GM18868 (cell line): Measurements from ENCODE around the gene PSMB3.
"Not testable (repeated sequence)": the region's sequence is repeated elsewhere in the genome, so short reads cannot be mapped to it uniquely, and the experiment has no call there.

ENCODE experiments used
- ATAC-seq: cut with Tn5 transposase; IDR thresholded peaks from one replicate; pipeline ENCODE4 v1.9.1; 2021; ENCODE audit warnings: mild to moderate bottlenecking, moderate library complexity; ENCODE audit not compliant: unreplicated experiment

The PSMB3 gene

GRCh38 chr17:38715216-38715943, 37.2 kb upstream of the PSMB3 start:
- ATAC-seq, result no peak

DNA sequence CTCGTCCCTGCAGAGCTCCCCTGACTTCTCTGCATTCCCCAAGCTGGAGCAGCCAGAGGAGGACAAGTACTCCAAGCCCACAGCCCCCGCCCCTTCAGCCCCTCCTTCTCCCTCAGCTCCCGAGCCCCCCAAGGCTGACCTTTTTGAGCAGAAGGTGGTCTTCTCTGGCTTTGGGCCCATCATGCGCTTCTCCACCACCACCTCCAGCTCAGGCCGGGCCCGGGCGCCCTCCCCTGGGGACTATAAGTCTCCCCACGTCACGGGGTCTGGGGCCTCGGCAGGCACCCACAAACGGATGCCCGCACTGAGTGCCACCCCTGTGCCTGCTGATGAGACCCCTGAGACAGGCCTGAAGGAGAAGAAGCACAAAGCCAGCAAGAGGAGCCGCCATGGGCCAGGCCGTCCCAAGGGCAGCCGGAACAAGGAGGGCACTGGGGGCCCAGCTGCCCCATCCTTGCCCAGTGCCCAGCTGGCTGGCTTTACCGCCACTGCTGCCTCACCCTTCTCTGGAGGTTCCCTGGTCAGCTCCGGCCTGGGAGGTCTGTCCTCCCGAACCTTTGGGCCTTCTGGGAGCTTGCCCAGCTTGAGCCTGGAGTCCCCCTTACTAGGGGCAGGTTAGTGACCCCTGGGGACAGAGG, 36.1 kb upstream of the PSMB3 start:
- ATAC-seq, result no peak

GRCh38 chr17:38717139-38717745, 35.3 kb upstream of the PSMB3 start:
- no peak for ATAC-seq

GRCh38 chr17:38719289-38719942, 33.1 kb upstream of the PSMB3 start:
- no peak for ATAC-seq

GRCh38 chr17:38719943-38720641, 32.4 kb upstream of the PSMB3 start:
- no peak for ATAC-seq

- no peak for ATAC-seq
These were observed 31.6 kb upstream of the PSMB3 start for GRCh38 chr17:38720941-38721340.

DNA sequence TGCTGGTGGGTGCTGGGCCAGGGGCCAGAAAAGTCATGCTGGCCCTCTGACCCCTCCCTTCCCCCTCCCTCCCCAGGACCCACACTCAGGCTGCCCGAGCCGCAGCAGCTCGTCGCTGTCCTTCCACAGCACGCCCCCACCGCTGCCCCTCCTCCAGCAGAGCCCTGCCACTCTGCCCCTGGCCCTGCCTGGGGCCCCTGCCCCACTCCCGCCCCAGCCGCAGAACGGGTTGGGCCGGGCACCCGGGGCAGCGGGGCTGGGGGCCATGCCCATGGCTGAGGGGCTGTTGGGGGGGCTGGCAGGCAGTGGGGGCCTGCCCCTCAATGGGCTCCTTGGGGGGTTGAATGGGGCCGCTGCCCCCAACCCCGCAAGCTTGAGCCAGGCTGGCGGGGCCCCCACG, 30.7 kb upstream of the PSMB3 start:
- ATAC-seq, result no peak

GRCh38 chr17:38724337-38724988, 28.1 kb upstream of the PSMB3 start:
- no peak for ATAC-seq

DNA sequence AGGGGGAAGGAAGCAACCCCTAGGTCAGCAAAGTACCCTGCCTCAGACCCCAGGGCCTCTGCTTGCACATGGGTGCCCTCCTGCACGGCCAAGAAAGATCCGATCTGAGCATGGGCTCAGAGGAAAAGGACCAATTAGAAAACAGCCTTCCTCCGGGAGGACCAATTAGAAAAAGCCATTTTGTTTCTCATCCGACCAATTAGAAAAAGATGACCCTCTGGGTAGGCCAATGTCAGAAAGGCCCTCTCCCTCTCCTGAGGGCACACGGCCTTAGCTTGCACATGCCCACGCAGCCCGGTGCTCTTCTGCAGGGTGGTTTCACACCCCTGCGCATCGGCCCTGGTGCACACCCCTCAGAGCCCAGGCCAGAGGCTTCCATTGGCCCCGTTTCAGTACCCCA, 27.5 kb upstream of the PSMB3 start:
- ATAC-seq, result no peak

GRCh38 chr17:38726145-38726544, 26.4 kb upstream of the PSMB3 start:
- ATAC-seq, result not testable (repeated sequence)

- ATAC-seq, result no peak
These were observed 24.8 kb upstream of the PSMB3 start for GRCh38 chr17:38727736-38728135.

- no peak for ATAC-seq
These were observed 24.2 kb upstream of the PSMB3 start for GRCh38 chr17:38728290-38728831.

- no peak for ATAC-seq
These were observed 23.1 kb upstream of the PSMB3 start for GRCh38 chr17:38729368-38729885.

GRCh38 chr17:38729886-38730525, 22.5 kb upstream of the PSMB3 start, which contains the start of gene CISD3:
Gene CISD3, plus strand, starts transcription at chr17:38730341. Its CDS starts 18 bp downstream, at chr17:38730359.
- peak; percentile 83 for ATAC-seq

GRCh38 chr17:38730526-38731379, 21.8 kb upstream of the PSMB3 start:
- no peak for ATAC-seq

DNA sequence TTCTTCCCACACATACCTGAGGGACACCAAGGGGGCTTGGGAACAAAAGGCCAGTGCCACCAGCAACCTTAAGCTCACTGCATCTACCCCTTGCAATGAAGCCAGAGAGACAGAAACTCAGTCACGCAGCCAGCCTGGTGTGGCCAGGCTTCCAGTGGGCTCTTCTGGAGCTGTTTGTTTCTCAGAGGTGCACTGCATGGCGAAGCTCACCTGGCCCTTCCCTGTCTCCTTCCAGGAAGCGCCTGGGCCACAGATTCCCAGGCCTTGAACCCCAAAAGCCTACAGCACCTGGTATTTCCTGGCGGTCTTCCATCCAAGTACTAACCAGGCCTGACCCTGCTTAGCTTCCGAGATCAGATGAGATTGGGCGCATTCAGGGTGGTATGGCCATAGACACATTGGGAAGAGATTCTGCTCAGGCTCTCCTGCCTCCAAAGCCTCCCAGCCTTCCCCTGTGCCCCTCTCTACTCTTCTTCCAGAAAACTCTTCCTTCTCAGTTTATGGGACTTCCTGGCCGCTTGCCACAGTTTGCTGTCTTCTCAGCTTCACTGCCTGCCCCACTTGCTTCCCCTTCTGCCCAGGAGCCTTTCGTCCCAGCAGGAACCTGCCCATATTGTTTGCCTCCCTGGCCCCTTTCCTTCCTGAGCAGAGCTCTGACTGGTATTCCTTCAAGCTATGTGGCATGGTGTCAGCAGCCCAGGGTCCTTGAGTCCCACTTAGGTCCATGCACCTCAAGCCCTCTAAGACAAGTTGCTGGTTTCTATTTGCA, 20.8 kb upstream of the PSMB3 start:
- ATAC-seq, result no peak

DNA sequence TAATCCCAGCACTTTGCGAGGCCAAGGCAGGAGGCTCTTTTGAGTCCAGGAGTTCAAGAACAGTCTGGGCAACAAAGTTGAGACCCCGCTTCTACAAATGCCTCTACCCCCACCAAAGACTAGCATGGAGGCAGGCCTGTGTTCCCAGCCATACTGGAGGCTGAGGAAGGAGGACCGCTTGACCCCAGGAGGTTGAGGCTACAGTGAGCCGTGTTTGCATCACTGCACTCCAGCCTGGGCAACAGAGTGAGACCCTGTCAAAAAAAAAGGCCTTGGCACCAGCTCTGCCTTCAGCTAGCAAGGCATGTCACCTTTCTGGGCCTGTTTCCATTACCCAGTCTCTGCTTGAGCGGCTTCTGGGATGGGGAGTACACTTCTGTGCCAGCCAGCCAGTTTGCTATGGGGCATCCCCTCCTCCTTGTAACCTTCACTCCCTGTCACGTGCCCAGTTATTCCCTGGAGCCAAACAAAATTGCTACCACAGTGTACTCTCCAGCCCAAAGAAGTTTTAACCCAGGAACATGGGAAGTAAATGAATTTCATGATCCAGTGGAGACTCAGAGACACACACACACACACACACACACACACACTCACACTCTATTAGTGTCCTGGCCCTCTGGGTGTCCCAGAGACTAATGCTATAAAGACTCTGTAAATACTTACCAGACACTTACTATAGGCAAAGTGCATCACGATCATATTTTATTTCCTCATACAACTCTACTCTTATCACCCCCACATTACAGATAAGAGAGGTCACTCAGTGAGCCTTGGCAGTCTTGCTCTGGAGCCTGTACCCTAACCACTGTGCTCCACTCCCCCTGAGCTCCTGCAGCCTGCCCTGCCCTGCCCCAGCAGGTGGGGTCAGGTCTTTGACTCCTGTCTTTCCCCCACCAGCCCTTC, 19.9 kb upstream of the PSMB3 start:
- ATAC-seq, result no peak
